Glutamatergic neuron (in vitro differentiated cells): ENCODE measurements around the gene ZNF335. TPM values are rescaled to one million over a fixed set of nuclear protein-coding genes. Genes with fewer than 3 reads are reported as not detected.

Source experiments
- DNase-seq: peaks from one replicate; pipeline ENCODE4 v3.0.0; 2022
- H3K27ac Mint-ChIP-seq: one replicate; pipeline ENCODE4 v1.8.0; 2020; ENCODE audit warnings: mild to moderate bottlenecking, mixed read lengths, inconsistent platforms; ENCODE audit not compliant: unreplicated experiment
- H3K27me3 Mint-ChIP-seq: one replicate; pipeline ENCODE4 v1.8.0; 2020; ENCODE audit warnings: mild to moderate bottlenecking, moderate library complexity, mixed read lengths, inconsistent platforms; ENCODE audit not compliant: unreplicated experiment
- H3K36me3 Mint-ChIP-seq: one replicate; pipeline ENCODE4 v1.8.0; 2020; ENCODE audit warnings: mild to moderate bottlenecking, mixed read lengths, inconsistent platforms; ENCODE audit not compliant: unreplicated experiment
- H3K4me1 Mint-ChIP-seq: one replicate; pipeline ENCODE4 v1.8.0; 2020; ENCODE audit warnings: mild to moderate bottlenecking, low read depth, mixed read lengths, inconsistent platforms; ENCODE audit not compliant: unreplicated experiment
- H3K4me3 Mint-ChIP-seq: one replicate; pipeline ENCODE4 v1.8.0; 2020; ENCODE audit warnings: mild to moderate bottlenecking, mixed read lengths, inconsistent platforms; ENCODE audit not compliant: unreplicated experiment
- H3K9me3 Mint-ChIP-seq: one replicate; pipeline ENCODE4 v1.8.0; 2020; ENCODE audit warnings: mild to moderate bottlenecking, moderate library complexity, mixed read lengths, inconsistent platforms; ENCODE audit not compliant: unreplicated experiment
- CTCF ChIP-seq: fragments of 200-600 bp; sonication (generic); IDR thresholded peaks from one replicate; pipeline ENCODE4 v1.5.0; 2021; ENCODE audit not compliant: partially characterized antibody, unreplicated experiment
- total RNA-seq: library from RNA; stranded (reverse); fragmentation: NEBNext Ultra II Directional; extraction: Animal tissue kit (Norgen Biotek cat#: 25700); gene quantifications from one replicate; pipeline ENCODE4 v1.2.1, GENCODE V29; 2021; ENCODE audit not compliant: unreplicated experiment

Gene ZNF335
- total RNA-seq, 1 donor from 2014 or later = 23.1 TPM

GRCh38 chr20:45948261-45948733, 23.7 kb downstream of the ZNF335 start:
- H3K36me3 Mint-ChIP-seq = no peaks in the 10 kb centered on the region
- H3K9me3 Mint-ChIP-seq = peaks cover 11% of the 10 kb centered on the region
- no peak for DNase-seq
- TF ChIP-seq CTCF = no peak
- H3K27ac Mint-ChIP-seq = no peak overlapping the region
- no peak overlapping the region for H3K4me3 Mint-ChIP-seq
- H3K4me1 Mint-ChIP-seq = no peaks in the 10 kb centered on the region
- peaks cover 2% of the 10 kb centered on the region for H3K27me3 Mint-ChIP-seq

- Mint-ChIP-seq H3K9me3 (peaks cover 11% of the 10 kb centered on the region), H3K27me3 (peaks cover 2% of the 10 kb centered on the region), H3K36me3 (no peaks in the 10 kb centered on the region), H3K4me3 (no peak overlapping the region), H3K4me1 (no peaks in the 10 kb centered on the region), H3K27ac (no peak overlapping the region)
- DNase-seq = no peak
- no peak for TF ChIP-seq CTCF
These were observed 24.7 kb downstream of the ZNF335 start for GRCh38 chr20:45947110-45947866.

- H3K27ac Mint-ChIP-seq = no peak overlapping the region
- H3K9me3 Mint-ChIP-seq = peaks cover 6% of the 10 kb centered on the region
- H3K4me3 Mint-ChIP-seq = no peak overlapping the region
- no peak for DNase-seq
- no peaks in the 10 kb centered on the region for H3K36me3 Mint-ChIP-seq
- TF ChIP-seq CTCF = no peak
- H3K27me3 Mint-ChIP-seq = peaks cover 2% of the 10 kb centered on the region
- no peaks in the 10 kb centered on the region for H3K4me1 Mint-ChIP-seq
These were observed 25.6 kb downstream of the ZNF335 start for GRCh38 chr20:45946149-45946970.

GRCh38 chr20:45945678-45946148, 26.3 kb downstream of the ZNF335 start:
- Mint-ChIP-seq H3K27me3 (peaks cover 2% of the 10 kb centered on the region), H3K27ac (no peak overlapping the region), H3K4me1 (no peaks in the 10 kb centered on the region), H3K4me3 (no peak overlapping the region), H3K36me3 (no peaks in the 10 kb centered on the region), H3K9me3 (peaks cover 4% of the 10 kb centered on the region)
- DNase-seq = no peak
- no peak for TF ChIP-seq CTCF
